Liver (tissue), 9 donors: ENCODE measurements around the gene TRIM5. TPM values are rescaled to one million over a fixed set of nuclear protein-coding genes. Genes with fewer than 3 reads are reported as not detected.
"Not testable (repeated sequence)": the region's sequence is repeated elsewhere in the genome, so short reads cannot be mapped to it uniquely, and the experiment has no call there.

Experiments
- DNase-seq: peaks from one replicate; pipeline ENCODE4 v3.0.0-alpha.2; 2017; ENCODE audit warnings: low spot score
- H3K27ac ChIP-seq, 2 donors: one replicate each; pipeline ENCODE4 v1.7.0; 2013; ENCODE audit warnings: inconsistent platforms in 2 of 2, low read length in 2 of 2, control low read depth in 1 of 2, low read depth in 1 of 2, mild to moderate bottlenecking in 1 of 2
- H3K27me3 ChIP-seq, 4 donors: one replicate each; pipeline versions ENCODE4 v1.6.1 to v1.7.0; 2013; ENCODE audit warnings: low read length in 3 of 4, inconsistent platforms in 1 of 4, mild to moderate bottlenecking in 1 of 4, moderate library complexity in 1 of 4; ENCODE audit not compliant: control insufficient read depth in 4 of 4, insufficient read depth in 4 of 4
- H3K36me3 ChIP-seq, 4 donors: one replicate each; pipeline versions ENCODE4 v1.6.1 to v1.7.0; 2013; ENCODE audit warnings: low read length in 3 of 4, mild to moderate bottlenecking in 3 of 4, low read depth in 1 of 4, moderate library complexity in 1 of 4; ENCODE audit not compliant: control insufficient read depth in 4 of 4, insufficient read depth in 3 of 4
- H3K4me1 ChIP-seq, 4 donors: one replicate each; pipeline versions ENCODE4 v1.6.1 to v1.7.0; 2013; ENCODE audit warnings: low read length in 3 of 4, mild to moderate bottlenecking in 3 of 4, moderate library complexity in 1 of 4; ENCODE audit not compliant: control insufficient read depth in 4 of 4, insufficient read depth in 4 of 4
- H3K4me3 ChIP-seq, 3 donors: one replicate each; pipeline versions ENCODE4 v1.6.1 to v1.7.0; 2013; ENCODE audit warnings: low read length in 3 of 3, control low read depth in 1 of 3, low read depth in 1 of 3, mild to moderate bottlenecking in 1 of 3
- H3K9ac ChIP-seq, 2 donors: one replicate each; pipeline ENCODE4 v1.7.0; 2013; ENCODE audit warnings: low read length in 2 of 2, mild to moderate bottlenecking in 2 of 2, moderate library complexity in 2 of 2, control low read depth in 1 of 2, low read depth in 1 of 2
- H3K9me3 ChIP-seq, 4 donors: one replicate each; pipeline versions ENCODE4 v1.6.1 to v1.7.0; 2013; ENCODE audit warnings: low read length in 3 of 4; ENCODE audit not compliant: control insufficient read depth in 4 of 4
- FOXA1 ChIP-seq: IDR thresholded peaks from 2 replicates; pipeline ENCODE4 v1.6.1; 2016; ENCODE audit warnings: antibody characterized with exemption
- FOXA2 ChIP-seq: IDR thresholded peaks from 2 replicates; pipeline ENCODE4 v1.6.1; 2016; ENCODE audit warnings: antibody characterized with exemption
- GABPA ChIP-seq, 2 donors: IDR thresholded peaks in 1 of 2; conservative IDR thresholded peaks in 1 of 2; 2 replicates each; pipeline ENCODE4 v1.6.1; 2016; ENCODE audit warnings: antibody characterized with exemption in 2 of 2, mild to moderate bottlenecking in 1 of 2, moderate library complexity in 1 of 2
- HNF4A ChIP-seq, 2 donors: conservative IDR thresholded peaks; 2 replicates each; pipeline ENCODE4 v1.6.1; 2016; ENCODE audit warnings: antibody characterized with exemption in 2 of 2, mild to moderate bottlenecking in 2 of 2
- HNF4G ChIP-seq: IDR thresholded peaks from 2 replicates; pipeline ENCODE4 v1.6.1; 2016; ENCODE audit warnings: antibody characterized with exemption
- JUND ChIP-seq, 2 donors: IDR thresholded peaks; 2 replicates each; pipeline ENCODE4 v1.6.1; 2016; ENCODE audit warnings: antibody characterized with exemption in 2 of 2
- NR2F2 ChIP-seq: IDR thresholded peaks from 2 replicates; pipeline ENCODE4 v1.6.1; 2016; ENCODE audit warnings: antibody characterized with exemption
- RAD21 ChIP-seq, 2 donors: IDR thresholded peaks; 2 replicates each; pipeline ENCODE4 v1.6.1; 2016; ENCODE audit warnings: antibody characterized with exemption in 2 of 2, mild to moderate bottlenecking in 2 of 2
- RXRA ChIP-seq, 2 donors: IDR thresholded peaks; 2 replicates each; pipeline ENCODE4 v1.6.1; 2017 to 2018; ENCODE audit warnings: antibody characterized with exemption in 2 of 2, mild to moderate bottlenecking in 1 of 2
- SP1 ChIP-seq: IDR thresholded peaks from 2 replicates; pipeline ENCODE4 v1.6.1; 2018; ENCODE audit warnings: antibody characterized with exemption, mild to moderate bottlenecking
- TAF1 ChIP-seq: conservative IDR thresholded peaks from 2 replicates; pipeline ENCODE4 v1.6.1; 2016; ENCODE audit warnings: antibody characterized with exemption, mild to moderate bottlenecking
- YY1 ChIP-seq: IDR thresholded peaks from 2 replicates; pipeline ENCODE4 v1.6.1; 2016; ENCODE audit warnings: antibody characterized with exemption, mild to moderate bottlenecking
- WGBS: extraction: QIAGEN DNeasy Blood & Tissue Kit; methylation state at CpG from one replicate; pipeline ENCODE4 v1.1.7; 2013; 5-methylcytosine and 5-hydroxymethylcytosine counted together
- polyA plus RNA-seq, 2 donors: library from polyadenylated mRNA; stranded (reverse) in 1 of 2; unstranded in 1 of 2; fragments of 200-250 nt in 1 of 2; fragments of >200 nt in 1 of 2; fragmentation: Nextera tagmentation in 1 of 2; extraction: Ambion mirVana in 1 of 2; gene quantifications; one replicate each; pipeline versions ENCODE4 v1.2.1 to v1.2.3, GENCODE V29; 2013 to 2015
- total RNA-seq, 2 donors: library from RNA; depleted of rRNA; stranded (reverse); fragments of >200 nt; gene quantifications; one replicate each; pipeline ENCODE4 v1.2.3, GENCODE V29; 2014
- TF ChIP-seq, protein P1 (sequence below): IDR thresholded peaks from 2 replicates; pipeline ENCODE4 v1.6.1; 2016; ENCODE audit warnings: antibody characterized with exemption
- TF ChIP-seq, protein P2 (sequence below): IDR thresholded peaks from 2 replicates; pipeline ENCODE4 v1.6.1; 2016; ENCODE audit warnings: antibody characterized with exemption
- TF ChIP-seq, protein P3 (sequence below): fragments of 150-350 bp; IDR thresholded peaks from 2 replicates; pipeline ENCODE4 v1.5.1; 2017; ENCODE audit warnings: improper control_type of control experiment, low read depth, low read length; ENCODE audit not compliant: missing input control
- TF ChIP-seq, protein P4 (sequence below): IDR thresholded peaks from 2 replicates; pipeline ENCODE4 v1.6.1; 2016; ENCODE audit warnings: antibody characterized with exemption
- TF ChIP-seq, protein P5 (sequence below): IDR thresholded peaks from 2 replicates; pipeline ENCODE4 v1.6.1; 2016; ENCODE audit warnings: antibody characterized with exemption, mild to moderate bottlenecking
- donor health status: healthy.
- donor health status: healthy.
- donor health status: healthy.
- donor health status: healthy.
- donor health status: healthy.

Gene TRIM5
- total and polyA plus RNA-seq, 4 donors = 7.8 to 20.2 (median 13.1) TPM

GRCh38 chr11:5665051-5665570 lies 19.8 kb downstream of the TRIM5 start:
- Histone ChIP-seq H3K9me3 (no peaks in the 10 kb centered on the region), H3K4me3 (no peak overlapping the region), H3K36me3 (peaks cover 2 to 52% (median 30%) of the 10 kb centered on the region in 4 donors), H3K9ac (no peak overlapping the region), H3K27ac (no peak overlapping the region), H3K27me3 (no peaks in the 10 kb centered on the region), H3K4me1 (no peaks in the 10 kb centered on the region)
- no peak for DNase-seq
- WGBS = 95% methylated on average over 4 of the region's 4 CpGs
- TF ChIP-seq TAF1 = no peak

DNA sequence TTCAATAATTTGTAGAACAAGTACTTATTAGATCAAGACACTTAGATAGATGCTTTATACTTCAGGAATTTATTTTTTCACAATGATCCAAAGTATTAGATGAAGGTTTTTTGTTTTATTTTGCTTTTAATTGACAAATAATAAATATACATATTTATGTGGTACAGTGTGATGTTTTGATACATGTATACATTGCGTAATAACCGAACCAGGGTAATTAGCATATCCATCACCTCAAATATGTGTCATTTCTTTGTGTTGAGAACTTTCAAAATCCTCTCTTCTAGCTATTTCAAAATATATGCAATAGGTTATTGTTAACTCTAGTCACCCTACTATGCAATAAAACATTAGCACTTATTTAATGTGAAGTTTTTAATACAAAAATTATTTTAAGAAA lies 21.4 kb downstream of the TRIM5 start:
- H3K36me3 ChIP-seq = peaks cover 2 to 41% (median 25%) of the 10 kb centered on the region in 4 donors
- no peaks in the 10 kb centered on the region for H3K4me1 ChIP-seq
- 94% methylated on average over 2 of the region's 2 CpGs for WGBS
- no peaks in the 10 kb centered on the region for H3K9me3 ChIP-seq
- TF ChIP-seq RXRA (IDR thresholded peaks at IDR 0.05) (no peak), HNF4G (no peak), FOXA1 (no peak)
- TF ChIP-seq, protein P1, sequence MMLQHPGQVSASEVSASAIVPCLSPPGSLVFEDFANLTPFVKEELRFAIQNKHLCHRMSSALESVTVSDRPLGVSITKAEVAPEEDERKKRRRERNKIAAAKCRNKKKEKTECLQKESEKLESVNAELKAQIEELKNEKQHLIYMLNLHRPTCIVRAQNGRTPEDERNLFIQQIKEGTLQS = no peak
- TF ChIP-seq, protein P2, sequence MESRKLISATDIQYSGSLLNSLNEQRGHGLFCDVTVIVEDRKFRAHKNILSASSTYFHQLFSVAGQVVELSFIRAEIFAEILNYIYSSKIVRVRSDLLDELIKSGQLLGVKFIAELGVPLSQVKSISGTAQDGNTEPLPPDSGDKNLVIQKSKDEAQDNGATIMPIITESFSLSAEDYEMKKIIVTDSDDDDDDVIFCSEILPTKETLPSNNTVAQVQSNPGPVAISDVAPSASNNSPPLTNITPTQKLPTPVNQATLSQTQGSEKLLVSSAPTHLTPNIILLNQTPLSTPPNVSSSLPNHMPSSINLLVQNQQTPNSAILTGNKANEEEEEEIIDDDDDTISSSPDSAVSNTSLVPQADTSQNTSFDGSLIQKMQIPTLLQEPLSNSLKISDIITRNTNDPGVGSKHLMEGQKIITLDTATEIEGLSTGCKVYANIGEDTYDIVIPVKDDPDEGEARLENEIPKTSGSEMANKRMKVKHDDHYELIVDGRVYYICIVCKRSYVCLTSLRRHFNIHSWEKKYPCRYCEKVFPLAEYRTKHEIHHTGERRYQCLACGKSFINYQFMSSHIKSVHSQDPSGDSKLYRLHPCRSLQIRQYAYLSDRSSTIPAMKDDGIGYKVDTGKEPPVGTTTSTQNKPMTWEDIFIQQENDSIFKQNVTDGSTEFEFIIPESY = no peak
- no peak overlapping the region for H3K27ac ChIP-seq
- no peak for DNase-seq
- H3K4me3 ChIP-seq = no peak overlapping the region
- no peaks in the 10 kb centered on the region for H3K27me3 ChIP-seq
- no peak overlapping the region for H3K9ac ChIP-seq

GRCh38 chr11:5658318-5658717 lies 26.6 kb downstream of the TRIM5 start:
- DNase-seq = no peak
- Histone ChIP-seq H3K36me3 (peaks cover 0 to 10% (median 0%) of the 10 kb centered on the region in 4 donors), H3K27me3 (no peaks in the 10 kb centered on the region), H3K4me1 (no peaks in the 10 kb centered on the region), H3K4me3 (no peak overlapping the region), H3K9me3 (no peaks in the 10 kb centered on the region), H3K9ac (no peak overlapping the region), H3K27ac (no peak overlapping the region)
- WGBS = 94% methylated on average over 5 of the region's 5 CpGs
- no peak for TF ChIP-seq RXRA (IDR thresholded peaks at IDR 0.05)
- TF ChIP-seq, protein P1 = no peak
- TF ChIP-seq TAF1 = no peak
- TF ChIP-seq, protein P3, sequence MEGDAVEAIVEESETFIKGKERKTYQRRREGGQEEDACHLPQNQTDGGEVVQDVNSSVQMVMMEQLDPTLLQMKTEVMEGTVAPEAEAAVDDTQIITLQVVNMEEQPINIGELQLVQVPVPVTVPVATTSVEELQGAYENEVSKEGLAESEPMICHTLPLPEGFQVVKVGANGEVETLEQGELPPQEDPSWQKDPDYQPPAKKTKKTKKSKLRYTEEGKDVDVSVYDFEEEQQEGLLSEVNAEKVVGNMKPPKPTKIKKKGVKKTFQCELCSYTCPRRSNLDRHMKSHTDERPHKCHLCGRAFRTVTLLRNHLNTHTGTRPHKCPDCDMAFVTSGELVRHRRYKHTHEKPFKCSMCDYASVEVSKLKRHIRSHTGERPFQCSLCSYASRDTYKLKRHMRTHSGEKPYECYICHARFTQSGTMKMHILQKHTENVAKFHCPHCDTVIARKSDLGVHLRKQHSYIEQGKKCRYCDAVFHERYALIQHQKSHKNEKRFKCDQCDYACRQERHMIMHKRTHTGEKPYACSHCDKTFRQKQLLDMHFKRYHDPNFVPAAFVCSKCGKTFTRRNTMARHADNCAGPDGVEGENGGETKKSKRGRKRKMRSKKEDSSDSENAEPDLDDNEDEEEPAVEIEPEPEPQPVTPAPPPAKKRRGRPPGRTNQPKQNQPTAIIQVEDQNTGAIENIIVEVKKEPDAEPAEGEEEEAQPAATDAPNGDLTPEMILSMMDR = no peak
- no peak for TF ChIP-seq YY1
- no peak for TF ChIP-seq RAD21 (IDR thresholded peaks at IDR 0.05)
- no peak for TF ChIP-seq HNF4G
- TF ChIP-seq, protein P4, sequence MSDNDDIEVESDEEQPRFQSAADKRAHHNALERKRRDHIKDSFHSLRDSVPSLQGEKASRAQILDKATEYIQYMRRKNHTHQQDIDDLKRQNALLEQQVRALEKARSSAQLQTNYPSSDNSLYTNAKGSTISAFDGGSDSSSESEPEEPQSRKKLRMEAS = no peak
- no peak for TF ChIP-seq NR2F2
- no peak for TF ChIP-seq FOXA2
- TF ChIP-seq HNF4A (conservative IDR thresholded peaks at IDR 0.05) = no peak
- TF ChIP-seq SP1 = no peak
- no peak for TF ChIP-seq JUND (IDR thresholded peaks at IDR 0.05)
- no peak for TF ChIP-seq GABPA (IDR thresholded peaks at IDR 0.05 in 1 of 2, conservative IDR thresholded peaks at IDR 0.05 in 1 of 2)
- no peak for TF ChIP-seq FOXA1
- TF ChIP-seq, protein P5, sequence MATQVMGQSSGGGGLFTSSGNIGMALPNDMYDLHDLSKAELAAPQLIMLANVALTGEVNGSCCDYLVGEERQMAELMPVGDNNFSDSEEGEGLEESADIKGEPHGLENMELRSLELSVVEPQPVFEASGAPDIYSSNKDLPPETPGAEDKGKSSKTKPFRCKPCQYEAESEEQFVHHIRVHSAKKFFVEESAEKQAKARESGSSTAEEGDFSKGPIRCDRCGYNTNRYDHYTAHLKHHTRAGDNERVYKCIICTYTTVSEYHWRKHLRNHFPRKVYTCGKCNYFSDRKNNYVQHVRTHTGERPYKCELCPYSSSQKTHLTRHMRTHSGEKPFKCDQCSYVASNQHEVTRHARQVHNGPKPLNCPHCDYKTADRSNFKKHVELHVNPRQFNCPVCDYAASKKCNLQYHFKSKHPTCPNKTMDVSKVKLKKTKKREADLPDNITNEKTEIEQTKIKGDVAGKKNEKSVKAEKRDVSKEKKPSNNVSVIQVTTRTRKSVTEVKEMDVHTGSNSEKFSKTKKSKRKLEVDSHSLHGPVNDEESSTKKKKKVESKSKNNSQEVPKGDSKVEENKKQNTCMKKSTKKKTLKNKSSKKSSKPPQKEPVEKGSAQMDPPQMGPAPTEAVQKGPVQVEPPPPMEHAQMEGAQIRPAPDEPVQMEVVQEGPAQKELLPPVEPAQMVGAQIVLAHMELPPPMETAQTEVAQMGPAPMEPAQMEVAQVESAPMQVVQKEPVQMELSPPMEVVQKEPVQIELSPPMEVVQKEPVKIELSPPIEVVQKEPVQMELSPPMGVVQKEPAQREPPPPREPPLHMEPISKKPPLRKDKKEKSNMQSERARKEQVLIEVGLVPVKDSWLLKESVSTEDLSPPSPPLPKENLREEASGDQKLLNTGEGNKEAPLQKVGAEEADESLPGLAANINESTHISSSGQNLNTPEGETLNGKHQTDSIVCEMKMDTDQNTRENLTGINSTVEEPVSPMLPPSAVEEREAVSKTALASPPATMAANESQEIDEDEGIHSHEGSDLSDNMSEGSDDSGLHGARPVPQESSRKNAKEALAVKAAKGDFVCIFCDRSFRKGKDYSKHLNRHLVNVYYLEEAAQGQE = no peak

- not testable (repeated sequence) for H3K27me3 ChIP-seq, H3K36me3 ChIP-seq, H3K4me1 ChIP-seq, H3K27ac ChIP-seq, H3K9ac ChIP-seq, H3K4me3 ChIP-seq, DNase-seq, H3K9me3 ChIP-seq
- 95% methylated on average over 2 of the region's 2 CpGs for WGBS
These were observed 27.9 kb downstream of the TRIM5 start for GRCh38 chr11:5656956-5657355.
